ENCODE results near the gene PAX3.
"Not testable (repeated sequence)": the region's sequence is repeated elsewhere in the genome, so short reads cannot be mapped to it uniquely, and the experiment has no call there.

The PAX3 gene

GRCh38 chr2:222205136-222205535 is 93.7 kb downstream of the PAX3 start:
- ATAC-seq = no peak

GRCh38 chr2:222203041-222203440 is 95.8 kb downstream of the PAX3 start:
- ATAC-seq = no peak

- ATAC-seq = no peak
Observed at GRCh38 chr2:222196159-222196558, 102.6 kb downstream of the PAX3 start.

- ATAC-seq = no peak
Observed at GRCh38 chr2:222194669-222195068, 104.1 kb downstream of the PAX3 start.

GRCh38 chr2:222193328-222193983 is 105.3 kb downstream of the PAX3 start:
- no peak for ATAC-seq

- no peak for ATAC-seq
Observed at GRCh38 chr2:222180619-222181018, 118.2 kb downstream of the PAX3 start.

GRCh38 chr2:222179592-222179991 is 119.2 kb downstream of the PAX3 start:
- ATAC-seq = no peak

- no peak for ATAC-seq
Observed at GRCh38 chr2:222178450-222178849, 120.3 kb downstream of the PAX3 start.

- no peak for ATAC-seq
Observed at GRCh38 chr2:222176890-222177289, 121.9 kb downstream of the PAX3 start.

GRCh38 chr2:222174450-222174849 is 124.3 kb downstream of the PAX3 start:
- no peak for ATAC-seq

GRCh38 chr2:222169346-222169745 is 129.5 kb downstream of the PAX3 start:
- ATAC-seq = no peak

- no peak for ATAC-seq
Observed at GRCh38 chr2:222167762-222168161, 131.0 kb downstream of the PAX3 start.

- no peak for ATAC-seq
Observed at GRCh38 chr2:222160944-222161343, 137.9 kb downstream of the PAX3 start.

- no peak for ATAC-seq
Observed at GRCh38 chr2:222160125-222160524, 138.7 kb downstream of the PAX3 start.

GRCh38 chr2:222159221-222159620 is 139.6 kb downstream of the PAX3 start:
- no peak for ATAC-seq

GRCh38 chr2:222155003-222155664 is 143.7 kb downstream of the PAX3 start:
- not testable (repeated sequence) for ATAC-seq

All from activated CD4-positive, CD25-positive, alpha-beta regulatory T cell treated with anti-CD3 and anti-CD28 coated beads, Interleukin-2, amount 50 U/mL, for 24 hours (primary cell).